Pulmonary artery endothelial cell (primary cell): ENCODE data around the gene SLC9A6. TPM values are rescaled to one million over a fixed set of nuclear protein-coding genes. Genes with fewer than 3 reads are reported as not detected.

Source experiments
- DNase-seq: peaks from one replicate; pipeline ENCODE4 v3.0.0-alpha.2; 2011; ENCODE audit warnings: low read depth, low spot score
- total RNA-seq: library from RNA; depleted of rRNA; stranded (reverse); fragments of >200 nt; gene quantifications from 2 replicates; pipeline ENCODE4 v1.2.3, GENCODE V29; 2014

The SLC9A6 gene
- total RNA-seq, result 18.3 and 21.1 TPM in 2 replicates

- no peak for DNase-seq
Observed at GRCh38 chrX:135985157-135985972, at the start of gene SLC9A6. SLC9A6 (plus strand) TSS chrX:135985435; CDS start chrX:135985659, 224 bp downstream.

- DNase-seq, result no peak
Observed at GRCh38 chrX:135944486-135944885, 40.7 kb upstream of the SLC9A6 start.

- DNase-seq, result no peak
Observed at GRCh38 chrX:135951291-135951690, 33.9 kb upstream of the SLC9A6 start.

GRCh38 chrX:135973025-135973547 is 12.1 kb upstream of the SLC9A6 start:
- no peak for DNase-seq

GRCh38 chrX:135973548-135974278 is 11.5 kb upstream of the SLC9A6 start, which contains the start of gene MMGT1:
MMGT1 (minus strand) TSS chrX:135973988; CDS start chrX:135973675, 313 bp downstream.
- peak; percentile 41 for DNase-seq

GRCh38 chrX:135974279-135974856 is 10.9 kb upstream of the SLC9A6 start:
- DNase-seq, result peak; percentile 15

GRCh38 chrX:135975421-135975820 is 9.8 kb upstream of the SLC9A6 start:
- no peak for DNase-seq

GRCh38 chrX:135977611-135978010 is 7.6 kb upstream of the SLC9A6 start:
- DNase-seq, result no peak

GRCh38 chrX:135981010-135981409 is 4.2 kb upstream of the SLC9A6 start:
- no peak for DNase-seq

- no peak for DNase-seq
Observed at GRCh38 chrX:135981668-135982067, 3.6 kb upstream of the SLC9A6 start.

GRCh38 chrX:135982860-135983259 is 2.4 kb upstream of the SLC9A6 start:
- DNase-seq, result no peak

- DNase-seq, result no peak
Observed at GRCh38 chrX:135984256-135984655, 979 bp upstream of the SLC9A6 start.

- DNase-seq, result no peak
Observed at GRCh38 chrX:135984791-135985156, 461 bp upstream of the SLC9A6 start.

- DNase-seq, result no peak
Observed at GRCh38 chrX:135985973-135986310, 707 bp downstream of the SLC9A6 start.

GRCh38 chrX:135988245-135988644 is 3.0 kb downstream of the SLC9A6 start:
- no peak for DNase-seq

GRCh38 chrX:136015016-136015415 is 29.8 kb downstream of the SLC9A6 start:
- DNase-seq, result no peak

- DNase-seq, result no peak
Observed at GRCh38 chrX:136016881-136017280, 31.6 kb downstream of the SLC9A6 start.

GRCh38 chrX:136019226-136019625 is 34.0 kb downstream of the SLC9A6 start:
- no peak for DNase-seq

- DNase-seq, result no peak
Observed at GRCh38 chrX:136021160-136021559, 35.9 kb downstream of the SLC9A6 start.

- DNase-seq, result no peak
Observed at GRCh38 chrX:136021903-136022302, 36.7 kb downstream of the SLC9A6 start.

- DNase-seq, result no peak
Observed at GRCh38 chrX:136025091-136025490, 39.9 kb downstream of the SLC9A6 start.

GRCh38 chrX:136028383-136028984 is 43.2 kb downstream of the SLC9A6 start:
- peak; percentile 37 for DNase-seq
